IPS DF 6.9 (cell line): ENCODE measurements around the gene TMC3.

Experiments used
- DNase-seq: peaks from one replicate; pipeline ENCODE4 v3.0.0-alpha.2; 2013; ENCODE audit warnings: low read depth, low spot score
- H3K27ac ChIP-seq: one replicate; pipeline ENCODE4 v1.5.1; 2013; ENCODE audit warnings: low read length, control low read depth
- H3K27me3 ChIP-seq: 2 replicates; pipeline ENCODE4 v1.6.1; 2013; ENCODE audit warnings: mild to moderate bottlenecking, low read length; ENCODE audit not compliant: control insufficient read depth, insufficient read depth
- H3K36me3 ChIP-seq: 2 replicates; pipeline ENCODE4 v1.6.1; 2013; ENCODE audit warnings: low read length; ENCODE audit not compliant: control insufficient read depth, insufficient read depth
- H3K4me1 ChIP-seq: 2 replicates; pipeline ENCODE4 v1.6.1; 2013; ENCODE audit warnings: low read length; ENCODE audit not compliant: control insufficient read depth, insufficient read depth
- H3K4me3 ChIP-seq: 2 replicates; pipeline ENCODE4 v1.5.1; 2013; ENCODE audit warnings: mild to moderate bottlenecking, low read length
- H3K9me3 ChIP-seq: 2 replicates; pipeline ENCODE4 v1.6.1; 2013; ENCODE audit warnings: low read length, inconsistent platforms; ENCODE audit not compliant: control insufficient read depth, insufficient read depth
- WGBS: extraction: QIAGEN DNeasy Blood & Tissue Kit; methylation state at CpG from one replicate; pipeline ENCODE4 v1.1.7; 2013; ENCODE audit warnings: mixed read lengths, missing lambda C conversion rate; ENCODE audit not compliant: insufficient read length, insufficient coverage; 5-methylcytosine and 5-hydroxymethylcytosine counted together

The TMC3 gene

GRCh38 chr15:81385721-81386076 is 11.7 kb upstream of the TMC3 start:
- Histone ChIP-seq H3K9me3 (no peaks in the 10 kb centered on the region), H3K27me3 (no peaks in the 10 kb centered on the region), H3K4me3 (no peak overlapping the region), H3K4me1 (no peaks in the 10 kb centered on the region), H3K27ac (no peak overlapping the region), H3K36me3 (no peaks in the 10 kb centered on the region)
- DNase-seq: no peak
- no CpG with 5 or more reads among the region's 4 CpGs for WGBS

GRCh38 chr15:81384891-81385720 is 11.1 kb upstream of the TMC3 start:
- DNase-seq: no peak
- no peaks in the 10 kb centered on the region for H3K36me3 ChIP-seq
- no peaks in the 10 kb centered on the region for H3K9me3 ChIP-seq
- H3K27ac ChIP-seq: no peak overlapping the region
- no CpG with 5 or more reads among the region's 6 CpGs for WGBS
- no peaks in the 10 kb centered on the region for H3K4me1 ChIP-seq
- no peaks in the 10 kb centered on the region for H3K27me3 ChIP-seq
- H3K4me3 ChIP-seq: no peak overlapping the region

GRCh38 chr15:81381720-81382119 is 7.7 kb upstream of the TMC3 start:
- Histone ChIP-seq H3K27ac (no peak overlapping the region), H3K27me3 (no peaks in the 10 kb centered on the region), H3K9me3 (no peaks in the 10 kb centered on the region), H3K4me3 (no peak overlapping the region), H3K4me1 (no peaks in the 10 kb centered on the region), H3K36me3 (no peaks in the 10 kb centered on the region)
- no peak for DNase-seq
- no CpG with 5 or more reads among the region's 2 CpGs for WGBS

GRCh38 chr15:81380668-81381067 is 6.7 kb upstream of the TMC3 start:
- Histone ChIP-seq H3K4me3 (no peak overlapping the region), H3K27ac (no peak overlapping the region), H3K27me3 (no peaks in the 10 kb centered on the region), H3K36me3 (no peaks in the 10 kb centered on the region), H3K4me1 (no peaks in the 10 kb centered on the region), H3K9me3 (no peaks in the 10 kb centered on the region)
- DNase-seq: no peak
- WGBS: no CpG with 5 or more reads among the region's 2 CpGs

GRCh38 chr15:81380203-81380602 is 6.2 kb upstream of the TMC3 start:
- Histone ChIP-seq H3K9me3 (no peaks in the 10 kb centered on the region), H3K4me1 (no peaks in the 10 kb centered on the region), H3K36me3 (no peaks in the 10 kb centered on the region), H3K4me3 (no peak overlapping the region), H3K27ac (no peak overlapping the region), H3K27me3 (no peaks in the 10 kb centered on the region)
- DNase-seq: no peak
- no CpG with 5 or more reads among the region's 3 CpGs for WGBS

GRCh38 chr15:81379269-81379668 is 5.3 kb upstream of the TMC3 start:
- H3K4me3 ChIP-seq: no peak overlapping the region
- no peaks in the 10 kb centered on the region for H3K27me3 ChIP-seq
- no peak for DNase-seq
- H3K27ac ChIP-seq: no peak overlapping the region
- no peaks in the 10 kb centered on the region for H3K36me3 ChIP-seq
- 100% methylated on average over 1 of the region's 9 CpGs for WGBS
- H3K4me1 ChIP-seq: no peaks in the 10 kb centered on the region
- H3K9me3 ChIP-seq: no peaks in the 10 kb centered on the region

GRCh38 chr15:81378443-81378842 is 4.4 kb upstream of the TMC3 start:
- no peaks in the 10 kb centered on the region for H3K4me1 ChIP-seq
- no peaks in the 10 kb centered on the region for H3K9me3 ChIP-seq
- H3K27me3 ChIP-seq: no peaks in the 10 kb centered on the region
- no peaks in the 10 kb centered on the region for H3K36me3 ChIP-seq
- no peak for DNase-seq
- no CpG with 5 or more reads among the region's 2 CpGs for WGBS
- H3K27ac ChIP-seq: no peak overlapping the region
- H3K4me3 ChIP-seq: no peak overlapping the region

GRCh38 chr15:81377871-81378270 is 3.9 kb upstream of the TMC3 start:
- H3K4me3 ChIP-seq: no peak overlapping the region
- H3K27me3 ChIP-seq: no peaks in the 10 kb centered on the region
- no CpG with 5 or more reads among the region's 4 CpGs for WGBS
- no peak for DNase-seq
- no peaks in the 10 kb centered on the region for H3K4me1 ChIP-seq
- no peaks in the 10 kb centered on the region for H3K36me3 ChIP-seq
- no peaks in the 10 kb centered on the region for H3K9me3 ChIP-seq
- H3K27ac ChIP-seq: no peak overlapping the region

- no CpG with 5 or more reads among the region's 4 CpGs for WGBS
- Histone ChIP-seq H3K4me3 (no peak overlapping the region), H3K27ac (no peak overlapping the region), H3K4me1 (no peaks in the 10 kb centered on the region), H3K36me3 (no peaks in the 10 kb centered on the region), H3K27me3 (no peaks in the 10 kb centered on the region), H3K9me3 (no peaks in the 10 kb centered on the region)
- DNase-seq: no peak
Measured at GRCh38 chr15:81376231-81376630, 2.2 kb upstream of the TMC3 start.

GRCh38 chr15:81375461-81375860 is 1.4 kb upstream of the TMC3 start:
- DNase-seq: no peak
- 100% methylated on average over 1 of the region's 4 CpGs for WGBS
- Histone ChIP-seq H3K9me3 (no peaks in the 10 kb centered on the region), H3K27me3 (no peaks in the 10 kb centered on the region), H3K27ac (no peak overlapping the region), H3K36me3 (no peaks in the 10 kb centered on the region), H3K4me1 (no peaks in the 10 kb centered on the region), H3K4me3 (no peak overlapping the region)

- no peaks in the 10 kb centered on the region for H3K27me3 ChIP-seq
- no peaks in the 10 kb centered on the region for H3K9me3 ChIP-seq
- H3K4me1 ChIP-seq: no peaks in the 10 kb centered on the region
- H3K27ac ChIP-seq: no peak overlapping the region
- no peak overlapping the region for H3K4me3 ChIP-seq
- WGBS: no CpG with 5 or more reads among the region's 5 CpGs
- H3K36me3 ChIP-seq: no peaks in the 10 kb centered on the region
- DNase-seq: no peak
Measured at GRCh38 chr15:81373176-81373575, 837 bp downstream of the TMC3 start.
